IMR-90 (cell line): ENCODE measurements around the gene DDI2. TPM values are rescaled to one million over a fixed set of nuclear protein-coding genes. Genes with fewer than 3 reads are reported as not detected.

Experiments used
- ATAC-seq: fragments of 200-7000 bp; cut with Tn5 transposase; 2 replicates; pipeline ENCODE4 v1.9.1; 2020; ENCODE audit warnings: low read depth, mild to moderate bottlenecking, moderate library complexity
- Bru-seq: library from RNA; stranded (reverse); fragments of 400-500 nt; gene quantifications from one replicate; lab custom pipeline; 2021; lab: Mats Ljungman, UMichigan
- BruChase-seq, 2 experiments: library from RNA; stranded (reverse); fragments of 400-500 nt; gene quantifications; one replicate each; lab custom pipeline; 2021; lab: Mats Ljungman, UMichigan
- BruUV-seq: library from RNA; stranded (reverse); fragments of 400-500 nt; replicated peaks from 2 replicates; lab custom pipeline; 2021; lab: Mats Ljungman, UMichigan
- CTCF ChIA-PET: fragments of 300-600 bp; formaldehyde crosslinking; extraction: SDS; loops from one replicate; lab custom pipeline; 2021; ENCODE audit warnings: antibody characterized with exemption; lab: Yijun Ruan, JAX
- POLR2A ChIA-PET: fragments of 300-600 bp; sonication (Branson Sonifier 250); formaldehyde crosslinking; loops from one replicate; lab custom pipeline; 2022; ENCODE audit warnings: antibody characterized with exemption; ENCODE audit not compliant: unreplicated experiment; lab: Charles Lee
- DNase-seq: peaks from one replicate; pipeline ENCODE4 v3.0.0; 2013
- H2AFZ ChIP-seq: replicated peaks from 2 replicates; pipeline ENCODE3; 2013; ENCODE audit warnings: low read length, mild to moderate bottlenecking; ENCODE audit not compliant: poor library complexity
- H2AK5ac ChIP-seq: 2 replicates; pipeline ENCODE4 v1.6.1; 2013; ENCODE audit warnings: low read depth, low read length, inconsistent platforms
- H2AK9ac ChIP-seq: replicated peaks from 2 replicates; pipeline ENCODE3; 2013; ENCODE audit warnings: mild to moderate bottlenecking, low read depth, low read length, moderate library complexity; ENCODE audit not compliant: poor library complexity
- H2BK120ac ChIP-seq: 2 replicates; pipeline ENCODE4 v1.6.1; 2013; ENCODE audit warnings: low read depth, low read length, inconsistent platforms
- H2BK15ac ChIP-seq: 3 replicates; pipeline ENCODE4 v1.6.1; 2013; ENCODE audit warnings: low read depth, low read length, inconsistent platforms
- H2BK20ac ChIP-seq: 2 replicates; pipeline ENCODE4 v1.6.1; 2013; ENCODE audit warnings: low read depth, mild to moderate bottlenecking, inconsistent platforms, low read length, moderate library complexity
- H2BK5ac ChIP-seq: 2 replicates; pipeline ENCODE4 v1.6.1; 2013; ENCODE audit warnings: mild to moderate bottlenecking, low read depth, low read length, inconsistent platforms; ENCODE audit not compliant: poor library complexity, severe bottlenecking
- H3K14ac ChIP-seq: replicated peaks from 2 replicates; pipeline ENCODE4 v1.6.1; 2013; ENCODE audit warnings: low read depth, low read length, inconsistent platforms
- H3K18ac ChIP-seq: 2 replicates; pipeline ENCODE4 v1.6.1; 2013; ENCODE audit warnings: low read depth, low read length, control low read depth
- H3K23ac ChIP-seq: 2 replicates; pipeline ENCODE4 v1.6.1; 2013; ENCODE audit warnings: low read depth, low read length, inconsistent platforms
- H3K27ac ChIP-seq: 2 replicates; pipeline ENCODE4 v1.5.1; 2013; ENCODE audit warnings: mild to moderate bottlenecking, control low read depth, low read length; ENCODE audit not compliant: insufficient read depth
- H3K27me3 ChIP-seq: 2 replicates; pipeline ENCODE4 v1.6.1; 2013; ENCODE audit warnings: low read length; ENCODE audit not compliant: control insufficient read depth, insufficient read depth
- H3K36me3 ChIP-seq: 2 replicates; pipeline ENCODE4 v1.6.1; 2013; ENCODE audit warnings: low read length, mixed read lengths; ENCODE audit not compliant: control insufficient read depth, insufficient read depth
- H3K4ac ChIP-seq: 2 replicates; pipeline ENCODE4 v1.6.1; 2013; ENCODE audit warnings: low read depth, low read length, inconsistent platforms
- H3K4me1 ChIP-seq: 2 replicates; pipeline ENCODE4 v1.6.1; 2013; ENCODE audit warnings: low read length, mixed read lengths; ENCODE audit not compliant: control insufficient read depth, insufficient read depth
- H3K4me2 ChIP-seq: 2 replicates; pipeline ENCODE4 v1.6.1; 2013; ENCODE audit warnings: low read depth, mild to moderate bottlenecking, control low read depth, low read length, moderate library complexity
- H3K4me3 ChIP-seq: 2 replicates; pipeline ENCODE4 v1.5.1; 2013; ENCODE audit warnings: low read depth, mild to moderate bottlenecking, control low read depth, low read length, moderate library complexity; ENCODE audit not compliant: insufficient read depth
- H3K56ac ChIP-seq: 2 replicates; pipeline ENCODE4 v1.6.1; 2013; ENCODE audit warnings: low read length, inconsistent platforms; ENCODE audit not compliant: insufficient read depth; ENCODE audit errors: extremely low read depth
- H3K79me1 ChIP-seq, 2 experiments: 2 replicates each; pipeline ENCODE4 v1.6.1; 2013; ENCODE audit warnings: low read length in 2 of 2, inconsistent platforms in 1 of 2, low read depth in 1 of 2
- H3K9ac ChIP-seq: 2 replicates; pipeline ENCODE4 v1.6.1; 2013; ENCODE audit warnings: low read depth, low read length, control low read depth
- H3K9me1 ChIP-seq: 2 replicates; pipeline ENCODE4 v1.6.1; 2013; ENCODE audit warnings: low read length, inconsistent platforms; ENCODE audit not compliant: insufficient read depth
- H3K9me3 ChIP-seq: 2 replicates; pipeline ENCODE4 v1.6.1; 2013; ENCODE audit warnings: low read length; ENCODE audit not compliant: control insufficient read depth, insufficient read depth
- H4K20me1 ChIP-seq: 2 replicates; pipeline ENCODE4 v1.6.1; 2013; ENCODE audit warnings: low read length, inconsistent platforms; ENCODE audit not compliant: insufficient read depth
- H4K5ac ChIP-seq: 2 replicates; pipeline ENCODE4 v1.6.1; 2013; ENCODE audit warnings: mild to moderate bottlenecking, low read depth, low read length, control low read depth
- H4K8ac ChIP-seq, 2 experiments: 2 replicates each; pipeline ENCODE4 v1.6.1; 2013; ENCODE audit warnings: low read depth in 2 of 2, low read length in 2 of 2, control low read depth in 1 of 2, inconsistent platforms in 1 of 2
- H4K91ac ChIP-seq: 2 replicates; pipeline ENCODE4 v1.6.1; 2013; ENCODE audit warnings: low read depth, low read length, inconsistent platforms; ENCODE audit not compliant: insufficient read depth
- BHLHE40 ChIP-seq: fragments of 150-350 bp; IDR thresholded peaks from 2 replicates; pipeline ENCODE4 v1.6.1; 2016; ENCODE audit warnings: mild to moderate bottlenecking, low read depth, low read length
- CEBPB ChIP-seq: IDR thresholded peaks from 2 replicates; pipeline ENCODE4 v1.6.1; 2012; ENCODE audit warnings: low read depth, low read length, improper control_type of control experiment
- ELK1 ChIP-seq: fragments of 150-350 bp; IDR thresholded peaks from 2 replicates; pipeline ENCODE4 v1.6.1; 2016; ENCODE audit warnings: low read depth, mild to moderate bottlenecking, low read length, moderate library complexity, borderline replicate concordance
- FOS ChIP-seq: fragments of 150-350 bp; IDR thresholded peaks from 2 replicates; pipeline ENCODE4 v1.6.1; 2016; ENCODE audit warnings: low read depth, low read length
- MAZ ChIP-seq: IDR thresholded peaks from 2 replicates; pipeline ENCODE4 v1.6.1; 2012; ENCODE audit warnings: low read depth, mild to moderate bottlenecking, low read length, improper control_type of control experiment, moderate library complexity, borderline replicate concordance
- MXI1 ChIP-seq: IDR thresholded peaks from 2 replicates; pipeline ENCODE4 v1.6.1; 2012; ENCODE audit warnings: low read depth, mild to moderate bottlenecking, low read length, moderate library complexity, borderline replicate concordance
- NFE2L2 ChIP-seq: fragments of 150-350 bp; IDR thresholded peaks from 2 replicates; pipeline ENCODE4 v1.6.1; 2016; ENCODE audit warnings: low read depth, mild to moderate bottlenecking, low read length
- POLR2A ChIP-seq: IDR thresholded peaks from 2 replicates; pipeline ENCODE4 v1.6.1; 2012; ENCODE audit warnings: mild to moderate bottlenecking, low read depth, low read length
- RAD21 ChIP-seq: IDR thresholded peaks from 2 replicates; pipeline ENCODE4 v1.6.1; 2012; ENCODE audit warnings: low read length, improper control_type of control experiment
- WGBS, 2 experiments: methylation state at CpG; one replicate each; pipeline versions ENCODE4 v1.1.5 to v1.1.7; 2013; ENCODE audit warnings: missing lambda C conversion rate in 2 of 2; ENCODE audit not compliant: insufficient read length in 1 of 2; ENCODE audit errors: extremely low coverage in 2 of 2; 5-methylcytosine and 5-hydroxymethylcytosine counted together
- dilution Hi-C: fragments of 300-500 bp; cut with HindIII; formaldehyde crosslinking; loops from one replicate; pipeline ENCODE4 v1.14.3; 2018; ENCODE audit warnings: low sequenced_read_pairs; ENCODE audit not compliant: unreplicated experiment
- in situ Hi-C: fragments of 300-500 bp; cut with MboI; formaldehyde crosslinking; loops from 3 replicates; pipeline ENCODE4 v1.14.3; 2019; ENCODE audit warnings: low sequenced_read_pairs, inconsistent platforms, mixed read lengths
- intact Hi-C: fragments of 100-400 bp; cut with micrococcal nuclease; formaldehyde crosslinking; loops from 2 replicates; pipeline ENCODE4 v1.10.0; 2022
- long read RNA-seq: library from polyadenylated mRNA; unstranded; transcript quantifications from one replicate; pipeline ENCODE4 v2.0.0, GENCODE V29; 2021; ENCODE audit not compliant: unreplicated experiment
- polyA plus RNA-seq, 3 experiments: library from polyadenylated mRNA; depleted of rRNA; stranded (reverse); fragments of >200 nt; gene quantifications; 2 replicates each; pipeline ENCODE4 v1.2.3, GENCODE V29; 2012; ENCODE audit warnings: low replicate concordance in 1 of 3
- total RNA-seq: library from RNA; depleted of rRNA; stranded (reverse); fragments of >200 nt; gene quantifications from 2 replicates; pipeline ENCODE4 v1.2.3, GENCODE V29; 2012; rRNA removed

DDI2 gene
- 8.6 and 13.4 TPM in 2 replicates for total RNA-seq
- polyA plus RNA-seq (2012; rRNA removed): 3.8 and 6.0 TPM in 2 replicates
- 3.1 and 5.7 TPM in 2 replicates for polyA plus RNA-seq (2012; cell fraction: cytosol; rRNA removed)
- 4.3 and 7.0 TPM in 2 replicates for polyA plus RNA-seq (2012; cell fraction: nucleus; rRNA removed; ENCODE audit: low replicate concordance)
- Bru-seq, nascent RNA: percentile 66 among the genes with signal in this experiment
- BruChase-seq, experiment 1, labeled RNA remaining after a 6-hour chase: percentile 71 among the genes with signal in this experiment
- percentile 80 among the genes with signal in this experiment for BruChase-seq, experiment 2, labeled RNA remaining after a 2-hour chase
- long read RNA-seq, full-length matches to known transcripts: 1 of 10 reads
- long read RNA-seq, partial matches to known transcripts: 1 of 10 reads
- long read RNA-seq, other reads (novel, unspliced or antisense): 8 of 10 reads

- peak within 1 kb of the TSS; percentile 87 for H3K4me2 ChIP-seq
- peak within 1 kb of the TSS; percentile 86 for H2AK5ac ChIP-seq
- in situ Hi-C loops: no loop called here
- BruUV-seq: no TSS peak
- H3K14ac ChIP-seq: peak within 1 kb of the TSS; percentile 57
- H2AFZ ChIP-seq: peak within 1 kb of the TSS; percentile 98
- H3K79me1 ChIP-seq: peaks cover 6 to 29% of the 10 kb centered on the region in 2 experiments; a peak in 2 of 4 replicates
- TF ChIP-seq RAD21: peak; percentile 5; the same call in 1 of the 2 replicates
- TF ChIP-seq MXI1: peak; percentile 88
- TF ChIP-seq NFE2L2: no peak
- peak; percentile 99 for TF ChIP-seq MAZ
- TF ChIP-seq ELK1: no peak
- TF ChIP-seq BHLHE40: no peak
- 0 out of 2 replicates have a peak, but pooled peaks have one; percentile 48 for TF ChIP-seq CEBPB
- TF ChIP-seq FOS: peak; percentile 70
- TF ChIP-seq POLR2A: peak; percentile 77; the same call in 1 of the 2 replicates
- H3K23ac ChIP-seq: peak within 1 kb of the TSS; percentile 90
- CTCF ChIA-PET: interaction anchor here (0.6 to 1.3 kb wide), 3 partner anchors 14 to 504 kb away, joined by 3 to 5 read pairs (median 3); no protein-coding TSS in a partner anchor
- H4K91ac ChIP-seq: peak within 1 kb of the TSS; percentile 66
- no peaks in the 10 kb centered on the region for H3K9me3 ChIP-seq
- no peaks in the 10 kb centered on the region for H3K27me3 ChIP-seq
- peak within 1 kb of the TSS; percentile 33 for H2BK20ac ChIP-seq
- peak within 1 kb of the TSS; percentile 75 for H3K56ac ChIP-seq
- H3K9me1 ChIP-seq: peaks cover 11% of the 10 kb centered on the region; the same call in 1 of the 2 replicates
- no peaks in the 10 kb centered on the region for H3K36me3 ChIP-seq
- peak within 1 kb of the TSS; percentile 95 for H2BK5ac ChIP-seq
- H4K5ac ChIP-seq: peak within 1 kb of the TSS; percentile 79
- peak within 1 kb of the TSS; percentile 91 to 92 for H4K8ac ChIP-seq
- H3K27ac ChIP-seq: peak within 1 kb of the TSS; percentile 88
- peak within 1 kb of the TSS; percentile 75 for H3K18ac ChIP-seq
- H2AK9ac ChIP-seq: peak within 1 kb of the TSS; percentile 97
- H3K4ac ChIP-seq: peak within 1 kb of the TSS; percentile 75
- 0% methylated on average over 27 of the region's 86 CpGs; no CpG with 5 or more reads in 1 of the 2 experiments for WGBS, 2 experiments
- POLR2A ChIA-PET: no interaction called here
- H3K9ac ChIP-seq: peak within 1 kb of the TSS; percentile 84
- intact Hi-C loops: loop anchor here (5.0 kb wide), 2 partner anchors 65 to 85 kb away; partner anchors contain the start of gene PLEKHM2
- ATAC-seq (peak; percentile 94), DNase-seq (peak; percentile 97)
- H2BK120ac ChIP-seq: peak within 1 kb of the TSS; percentile 72
- H3K4me1 ChIP-seq: peaks cover 7% of the 10 kb centered on the region
- dilution Hi-C loops: no loop called here
- peak within 1 kb of the TSS; percentile 76 for H3K4me3 ChIP-seq
- H2BK15ac ChIP-seq: peak within 1 kb of the TSS; percentile 75; the same call in 2 of the 3 replicates
- H4K20me1 ChIP-seq: peaks cover 17% of the 10 kb centered on the region
These were observed at the start of gene DDI2 for GRCh38 chr1:15617173-15618076. TSS of gene DDI2 (plus strand) at chr1:15617458. CDS start at chr1:15617671, 213 bp downstream.
